H1 (cell line): ENCODE data around the gene SEC24A. TPM values are rescaled to one million over a fixed set of nuclear protein-coding genes. Genes with fewer than 3 reads are reported as not detected.

Experiments
- BRCA1 ChIP-seq: IDR thresholded peaks from 2 replicates; pipeline ENCODE4 v1.6.1; 2012; ENCODE audit warnings: low read depth, low read length, improper control_type of control experiment
- SAP30 ChIP-seq: fragments of 300-600 bp; sonication (generic); IDR thresholded peaks from 2 replicates; pipeline ENCODE4 v1.7.1; 2012; ENCODE audit warnings: low read length, moderate library complexity, mild to moderate bottlenecking, inconsistent platforms; ENCODE audit not compliant: insufficient read depth, insufficient replicate concordance
- SIRT6 ChIP-seq: IDR thresholded peaks from one replicate; pipeline ENCODE4 v1.7.1; 2012; ENCODE audit warnings: low read length, inconsistent platforms
- USF2 ChIP-seq: IDR thresholded peaks from 2 replicates; pipeline ENCODE4 v1.6.1; 2011; ENCODE audit warnings: low read length, improper control_type of control experiment
- polyA plus RNA-seq, 7 experiments: library from polyadenylated mRNA; depleted of rRNA in 3 of 7; stranded (reverse) in 5 of 7; unstranded in 2 of 7; fragments of >200 nt in 5 of 7; fragments of 200-250 nt in 2 of 7; gene quantifications; 1 replicate in 5 of 7; 2 replicates in 1 of 7; 4 replicates in 1 of 7; pipeline versions ENCODE4 v1.2.1 to v1.2.3, GENCODE V29; 2011 to 2013; ENCODE audit warnings: missing spikeins in 2 of 7, mixed read lengths in 2 of 7
- total RNA-seq: library from RNA; stranded (reverse); fragmentation: NEBNext Ultra II Directional; extraction: Animal tissue kit (Norgen Biotek cat#: 25700); gene quantifications from 2 replicates; pipeline ENCODE4 v1.2.1, GENCODE V29; 2021

SEC24A gene
- total and polyA plus RNA-seq, 2 of the 8 experiments (the other 6 are each of a cell fraction or from before 2014, with no cell fraction given) = 18.8 to 33.7 TPM

GRCh38 chr5:134662971-134663370 lies 14.4 kb downstream of the SEC24A start (continued):
- TF ChIP-seq BRCA1 (no peak), SIRT6 (no peak), USF2 (no peak), SAP30 (no peak)
